Measurements from ENCODE around the gene B4GAT1.
"Not testable (repeated sequence)": the region's sequence is repeated elsewhere in the genome, so short reads cannot be mapped to it uniquely, and the experiment has no call there.

The B4GAT1 gene

DNA sequence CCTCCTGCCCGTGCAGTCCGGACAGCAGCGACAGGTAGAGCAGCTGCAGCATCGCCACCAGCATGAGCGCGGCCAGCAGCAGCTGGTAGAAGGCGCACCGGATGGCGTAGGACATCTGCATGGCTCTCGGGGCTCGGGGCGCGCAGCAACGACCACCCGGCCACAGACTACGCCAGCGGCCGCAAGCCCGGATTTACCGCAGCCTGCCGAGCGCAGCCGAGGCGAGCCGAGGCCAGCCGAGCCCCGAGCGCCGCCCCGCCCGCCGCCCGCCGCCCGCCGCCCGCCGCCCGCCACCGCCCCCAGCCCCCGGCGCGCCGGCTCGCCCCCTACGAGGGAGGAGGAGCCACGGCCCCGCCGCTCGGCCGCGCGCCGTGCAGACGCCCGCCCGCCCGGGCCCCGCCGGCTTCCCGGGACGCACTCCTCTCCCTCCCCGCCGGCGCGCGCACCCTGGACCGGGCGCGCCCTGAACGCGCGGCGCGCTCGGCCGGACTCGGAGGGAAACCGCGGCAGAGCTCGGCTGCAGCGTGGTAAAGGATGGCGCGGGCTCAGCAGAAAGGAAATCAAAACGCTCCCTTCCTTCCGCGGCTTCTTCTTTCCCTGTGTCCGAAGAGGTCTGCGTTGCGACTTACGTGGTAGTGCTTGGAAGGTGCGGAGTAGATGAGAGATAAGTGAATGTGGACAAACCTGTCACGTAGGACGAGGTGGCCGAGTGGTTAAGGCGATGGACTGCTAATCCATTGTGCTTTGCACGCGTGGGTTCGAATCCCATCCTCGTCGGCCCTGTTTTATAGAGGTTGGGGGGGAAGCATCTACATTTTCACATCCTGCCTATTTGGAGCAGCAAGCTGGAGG lies at the start of gene B4GAT1:
B4GAT1 (minus strand) TSS at position 205 of the 852 bp plus-strand sequence; CDS start at position 121, 84 bp downstream.
- DNase-seq: peak; percentile 93

GRCh38 chr11:66393954-66394353 lies 46.5 kb upstream of the B4GAT1 start:
- DNase-seq: no peak

DNA sequence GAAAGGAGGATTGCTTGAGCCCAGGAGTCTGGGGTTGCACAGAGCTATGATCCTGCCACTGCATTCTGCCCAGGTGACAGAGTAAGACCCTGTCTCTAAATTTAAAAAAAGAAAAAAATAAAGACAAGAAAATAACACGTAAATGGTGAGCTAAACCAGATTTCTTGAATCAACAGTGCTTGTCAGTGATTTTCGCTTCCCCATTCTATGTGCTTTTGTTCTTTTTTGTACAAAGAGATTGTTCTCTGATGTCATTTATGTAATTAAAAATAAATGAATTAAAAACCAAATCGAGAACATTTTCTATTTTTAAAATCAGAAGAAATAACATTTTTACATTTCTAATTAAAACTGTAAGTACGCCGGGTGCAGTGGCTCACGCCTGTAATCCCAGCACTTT lies 43.9 kb upstream of the B4GAT1 start:
- DNase-seq: no peak

DNA sequence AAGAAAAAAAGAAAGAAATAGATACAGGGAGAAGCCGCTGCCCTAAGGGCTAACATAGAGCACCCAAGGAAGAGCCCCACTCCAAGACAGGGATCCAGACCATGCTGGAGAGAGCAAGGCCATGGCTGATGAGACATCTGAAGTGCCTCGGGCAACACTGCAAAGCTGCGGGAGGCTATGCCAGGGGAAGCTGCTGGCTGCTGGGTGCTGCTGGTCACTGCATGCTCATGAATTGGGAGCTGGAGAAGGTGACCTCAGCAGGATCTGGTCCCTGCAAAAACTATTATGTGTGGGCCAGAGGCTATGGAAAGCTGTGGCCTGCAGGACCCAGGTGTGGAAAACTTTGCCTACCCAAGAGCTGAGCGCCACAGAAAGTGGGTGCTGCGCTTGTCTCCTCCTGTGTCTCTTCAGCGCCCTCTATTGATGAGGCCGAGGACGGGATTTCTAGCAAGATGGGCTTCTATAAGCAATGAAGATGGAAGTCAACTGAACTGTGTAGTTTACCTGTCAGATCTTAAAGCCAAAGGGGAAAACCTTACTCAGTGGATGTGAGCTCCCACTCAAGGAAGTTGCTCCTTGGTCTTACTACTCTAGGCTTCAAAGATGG lies 41.5 kb upstream of the B4GAT1 start:
- DNase-seq: peak; percentile 75

GRCh38 chr11:66386171-66387069 lies 39.0 kb upstream of the B4GAT1 start:
- peak; percentile 80 for DNase-seq

- DNase-seq: not testable (repeated sequence)
These were observed 36.9 kb upstream of the B4GAT1 start for GRCh38 chr11:66384316-66384715.

GRCh38 chr11:66380264-66380663 lies 32.8 kb upstream of the B4GAT1 start:
- DNase-seq: not testable (repeated sequence)

DNA sequence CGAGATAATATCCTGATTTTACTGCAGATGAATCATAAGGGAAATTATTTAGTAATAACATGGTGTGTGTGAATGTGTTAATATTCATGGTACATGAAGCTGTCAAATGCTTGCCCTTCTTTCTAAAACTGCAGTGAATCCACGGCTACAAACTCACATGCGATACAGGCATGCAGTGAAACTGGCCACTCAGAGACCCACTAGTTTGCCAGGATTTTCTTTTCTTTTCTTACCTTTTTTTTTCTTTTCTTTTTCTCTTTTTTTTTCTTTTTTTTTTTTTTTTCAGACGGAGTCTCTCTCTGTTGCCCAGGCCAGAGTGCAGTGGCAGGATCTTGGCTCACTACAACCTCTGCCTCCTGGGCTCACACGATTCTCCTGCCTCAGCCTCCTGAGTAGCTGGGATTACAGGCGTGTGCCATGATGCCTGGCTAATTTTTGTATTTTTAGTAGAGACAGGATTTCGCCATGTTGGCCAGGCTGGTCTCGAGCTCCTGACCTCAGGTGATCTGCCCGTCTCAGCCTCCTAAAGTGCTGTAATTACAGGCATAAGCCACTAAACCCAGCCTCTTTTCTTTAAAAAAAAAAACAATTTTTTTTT lies 26.4 kb upstream of the B4GAT1 start:
- not testable (repeated sequence) for DNase-seq

DNA sequence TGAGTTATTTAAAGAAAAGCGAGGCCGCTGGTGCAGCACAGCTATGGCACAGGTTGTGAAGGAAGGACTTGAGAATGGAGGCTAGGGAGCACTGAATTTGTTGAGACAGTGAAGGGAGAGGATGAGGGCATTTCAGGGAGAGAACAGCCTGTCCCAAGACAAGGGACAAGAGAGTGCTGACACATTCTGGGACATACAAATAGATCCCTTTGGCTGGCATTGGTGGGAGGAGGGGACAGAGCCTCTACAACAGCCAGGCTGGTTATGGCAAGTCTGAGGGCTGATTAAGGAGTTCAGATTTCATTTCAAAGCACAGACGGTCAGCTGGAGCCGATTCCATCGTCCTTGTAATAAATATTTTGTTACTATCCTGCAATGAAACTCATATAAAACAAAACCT lies 25.8 kb upstream of the B4GAT1 start:
- DNase-seq: no peak

DNA sequence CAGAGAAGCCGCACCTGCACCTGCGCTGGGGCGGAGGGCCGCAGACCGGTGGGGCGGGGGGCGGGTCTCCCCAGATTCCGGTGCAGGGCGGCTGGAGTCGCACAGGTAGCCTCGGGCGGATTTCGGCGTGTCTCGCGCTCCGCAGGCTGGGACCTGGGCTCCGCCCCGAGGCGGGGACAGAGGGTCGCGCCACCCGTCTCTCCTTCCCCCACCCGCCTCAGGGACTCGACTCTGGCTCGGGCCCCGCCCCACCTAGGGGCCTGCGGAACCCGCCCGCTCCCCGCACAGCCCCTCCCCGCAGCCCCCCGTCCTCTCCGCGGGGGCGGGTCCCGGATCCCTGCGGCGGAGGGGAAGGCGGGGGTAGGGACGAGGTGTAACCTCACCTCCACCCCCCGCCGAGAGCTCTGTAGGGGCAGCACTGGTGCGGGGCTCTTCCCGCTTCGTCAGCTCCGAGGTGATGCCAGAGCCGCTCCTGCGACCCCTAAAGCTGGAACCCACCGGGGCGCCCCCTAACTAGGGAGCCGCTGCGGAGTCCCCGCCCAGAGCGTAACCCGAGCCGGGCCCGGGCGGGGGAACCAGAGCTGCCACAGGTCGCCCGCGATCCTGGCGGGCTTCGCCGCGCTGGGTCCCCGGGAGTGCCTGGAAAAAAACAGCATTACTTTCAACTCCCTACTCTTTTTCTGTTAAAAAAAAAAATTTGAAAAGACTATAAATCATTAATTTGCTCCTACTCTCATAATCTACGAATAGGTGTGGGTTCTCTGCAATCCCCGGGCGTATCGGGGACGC lies 24.4 kb upstream of the B4GAT1 start, which contains the start of gene SLC29A2:
SLC29A2 (minus strand) TSS at position 134 of the 789 bp plus-strand sequence. CDS start 169 bp downstream, outside the sequence.
- DNase-seq: peak; percentile 83

DNA sequence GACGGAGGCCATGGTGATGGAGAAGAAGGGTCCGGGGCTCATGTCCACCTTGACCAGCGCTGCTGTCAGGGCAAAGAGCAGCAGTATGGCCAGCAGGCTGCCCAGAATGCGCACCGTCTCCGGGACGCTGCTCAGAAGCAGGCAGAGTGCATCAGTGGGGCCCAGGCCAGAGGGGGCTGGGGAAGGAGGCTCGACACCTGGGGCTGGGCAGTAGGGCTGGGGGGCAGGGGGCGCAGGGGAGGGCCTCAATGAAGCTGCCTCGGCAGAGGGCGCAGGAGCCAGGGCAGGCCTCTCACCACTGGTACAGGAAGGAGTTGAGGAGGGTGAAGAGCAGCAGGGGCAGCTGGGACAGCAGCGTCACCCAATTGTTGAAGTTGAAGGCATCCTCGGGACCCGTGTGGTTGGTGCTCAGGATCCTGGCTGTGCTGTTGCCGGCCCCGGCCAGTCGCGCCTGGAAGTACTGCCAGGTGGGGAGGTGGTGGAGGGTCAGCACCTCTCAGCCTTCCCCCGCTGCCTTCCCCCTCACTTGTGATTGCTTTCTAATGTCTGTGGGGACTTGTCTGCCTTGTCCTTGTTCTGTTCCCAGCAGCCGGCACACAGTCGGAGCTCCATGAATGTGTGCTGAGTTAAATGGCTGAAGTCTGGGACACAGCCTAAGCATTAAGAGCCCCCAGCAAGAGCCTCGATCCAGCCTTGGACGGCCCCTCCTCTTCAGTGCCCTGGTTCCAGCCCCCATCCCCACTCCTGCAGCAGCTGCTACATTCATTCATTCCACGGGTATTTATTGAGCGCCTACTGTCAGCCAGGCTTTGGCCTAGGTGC lies 21.9 kb upstream of the B4GAT1 start:
- no peak for DNase-seq

DNA sequence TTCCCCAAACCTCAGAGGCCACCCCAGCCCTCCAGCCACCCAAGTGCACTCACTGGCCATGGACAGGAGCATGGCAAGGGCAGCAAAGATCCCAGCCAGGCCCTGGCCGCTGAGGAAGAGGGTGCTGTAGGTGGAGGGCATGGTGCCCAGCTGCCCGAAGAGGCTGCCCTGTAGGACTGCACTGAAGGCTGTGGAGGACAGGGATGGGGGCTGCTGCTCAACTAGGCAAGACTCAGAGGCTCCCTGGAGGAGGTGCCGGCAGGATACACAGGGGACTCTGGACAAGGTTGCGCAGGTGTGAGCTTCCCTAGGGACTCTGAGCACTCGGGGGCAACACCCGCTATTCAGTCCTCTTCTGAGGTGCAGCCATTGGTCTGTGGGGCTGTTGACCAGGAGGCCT lies 21.1 kb upstream of the B4GAT1 start:
- DNase-seq: no peak

GRCh38 chr11:66367561-66368312 lies 20.3 kb upstream of the B4GAT1 start:
- no peak for DNase-seq

GRCh38 chr11:66366844-66367477 lies 19.5 kb upstream of the B4GAT1 start:
- DNase-seq: no peak

- DNase-seq: no peak
These were observed 18.5 kb upstream of the B4GAT1 start for GRCh38 chr11:66365711-66366619.

- no peak for DNase-seq
These were observed 17.7 kb upstream of the B4GAT1 start for GRCh38 chr11:66365166-66365565.

GRCh38 chr11:66363805-66364535 lies 16.5 kb upstream of the B4GAT1 start:
- DNase-seq: peak; percentile 76

- no peak for DNase-seq
These were observed 15.8 kb upstream of the B4GAT1 start for GRCh38 chr11:66363187-66363601.

Measured in activated CD4-positive, alpha-beta T cell treated with anti-CD3 and anti-CD28 coated beads, Interleukin-2, amount 50 U/mL, for 16 hours (primary cell).